ENCODE measurements around the gene SLC9C1. TPM values are rescaled to one million over a fixed set of nuclear protein-coding genes. Genes with fewer than 3 reads are reported as not detected.

The SLC9C1 gene
- total and polyA plus RNA-seq, 9 of the 15 experiments (the other 6 are each of a cell fraction or from before 2014, with no cell fraction given), result not detected

- H2AFZ ChIP-seq (ENCODE audit: low read depth, low read length), result no peak overlapping the region
- FAIRE-seq (no peak), ATAC-seq (no peak), DNase-seq (ENCODE audit: extremely low read depth in 1 of 4, low spot score in 3 of 4) (no peak)
- in situ Hi-C loops (cut with MboI), result no loop called here
- no peak overlapping the region for H3K4me2 ChIP-seq (ENCODE audit: insufficient read depth, low read length)
- no peaks in the 10 kb centered on the region for H3K9me1 ChIP-seq (ENCODE audit: control insufficient read depth, insufficient read depth, low read length)
- TF ChIP-seq ATF3 (IDR thresholded peaks at IDR 0.05), result no peak
- no peak for TF ChIP-seq ATF3 (CRISPR knock-in tag; conservative IDR thresholded peaks at IDR 0.05)
- no peak for TF ChIP-seq SUPT5H (IDR thresholded peaks at IDR 0.05)
- TF ChIP-seq TEAD1 (CRISPR knock-in tag; IDR thresholded peaks at IDR 0.05), result no peak
- no peak for TF ChIP-seq NKRF (IDR thresholded peaks at IDR 0.05; ENCODE audit: borderline replicate concordance)
- TF ChIP-seq ZNF778 (CRISPR knock-in tag; IDR thresholded peaks at IDR 0.05), result no peak
- no peak for TF ChIP-seq FOXA3 (CRISPR knock-in tag; conservative IDR thresholded peaks at IDR 0.05 in 1 of 2, IDR thresholded peaks at IDR 0.05 in 1 of 2)
- no peak for TF ChIP-seq ZNF695 (CRISPR knock-in tag; IDR thresholded peaks at IDR 0.05)
- no peak for TF ChIP-seq SMARCA5 (IDR thresholded peaks at IDR 0.05)
- no peak for TF ChIP-seq PRMT5 (CRISPR knock-in tag; IDR thresholded peaks at IDR 0.05)
- TF ChIP-seq HNRNPL (IDR thresholded peaks at IDR 0.05; ENCODE audit: low read depth, low read length), result no peak
- TF ChIP-seq FIP1L1 (IDR thresholded peaks at IDR 0.05; ENCODE audit: low read depth, low read length, poor library complexity, severe bottlenecking), result no peak
- TF ChIP-seq MCM7 (IDR thresholded peaks at IDR 0.05), result no peak
- TF ChIP-seq PBX2 (CRISPR knock-in tag; IDR thresholded peaks at IDR 0.05; ENCODE audit: low read depth), result no peak
- TF ChIP-seq PBX2 (tag; conservative IDR thresholded peaks at IDR 0.05; ENCODE audit: low read depth), result no peak
- ChIA-PET POLR2A (no interaction called here), CTCF (ENCODE audit: low intra/inter-chr PET ratio) (no interaction called here)
- H4K20me1 ChIP-seq (replicated peaks; ENCODE audit: control insufficient read depth, insufficient read depth, low read length), result no peaks in the 10 kb centered on the region
- no peak overlapping the region for H3K27ac ChIP-seq (ENCODE audit: extremely low read depth, low read depth, low read length)
- no peak overlapping the region for H3K4me3 ChIP-seq
- WGBS (ENCODE audit: insufficient coverage, low coverage, missing lambda C conversion rate), result 0% methylated on average over 2 of the region's 2 CpGs
- H3K36me3 ChIP-seq (ENCODE audit: control insufficient read depth, insufficient read depth, low read length), result no peaks in the 10 kb centered on the region
- H3K9me3 ChIP-seq (replicated peaks; ENCODE audit: control insufficient read depth, insufficient read depth, low read depth, low read length), result no peaks in the 10 kb centered on the region
- intact Hi-C loops (cut with micrococcal nuclease), result no loop called here
- no peaks in the 10 kb centered on the region for H3K4me1 ChIP-seq (replicated peaks in 1 of 2; ENCODE audit: control insufficient read depth in 2 of 2, insufficient read depth in 2 of 2, low read length in 2 of 2)
- H3K27me3 ChIP-seq (ENCODE audit: control insufficient read depth in 2 of 2, insufficient read depth in 2 of 2, low read length in 2 of 2), result no peaks in the 10 kb centered on the region
- H3K79me2 ChIP-seq (ENCODE audit: control insufficient read depth, insufficient read depth, low read length), result no peaks in the 10 kb centered on the region
- BruUV-seq (replicated peaks), result no TSS peak
- H3K9ac ChIP-seq (ENCODE audit: insufficient read depth in 1 of 2, low read depth in 2 of 2, low read length in 2 of 2), result no peak overlapping the region
Observed at GRCh38 chr3:112167758-112168157, 126.3 kb downstream of the SLC9C1 start.
